H54 (cell line): ENCODE measurements around the gene PTMA.

Experiments used
- DNase-seq: peaks from one replicate; pipeline ENCODE4 v3.0.0; 2011; ENCODE audit warnings: low spot score, mixed read lengths; ENCODE audit not compliant: insufficient read length
- FAIRE-seq: peaks from 3 replicates; lab custom pipeline; 2011; peaks lifted over from hg19 to GRCh38; lab: Jason Lieb, UNC
- POLR2A ChIP-seq: IDR thresholded peaks from 2 replicates; pipeline ENCODE4 v1.6.1; 2011; ENCODE audit warnings: low read depth, mild to moderate bottlenecking, low read length

Gene PTMA

DNA sequence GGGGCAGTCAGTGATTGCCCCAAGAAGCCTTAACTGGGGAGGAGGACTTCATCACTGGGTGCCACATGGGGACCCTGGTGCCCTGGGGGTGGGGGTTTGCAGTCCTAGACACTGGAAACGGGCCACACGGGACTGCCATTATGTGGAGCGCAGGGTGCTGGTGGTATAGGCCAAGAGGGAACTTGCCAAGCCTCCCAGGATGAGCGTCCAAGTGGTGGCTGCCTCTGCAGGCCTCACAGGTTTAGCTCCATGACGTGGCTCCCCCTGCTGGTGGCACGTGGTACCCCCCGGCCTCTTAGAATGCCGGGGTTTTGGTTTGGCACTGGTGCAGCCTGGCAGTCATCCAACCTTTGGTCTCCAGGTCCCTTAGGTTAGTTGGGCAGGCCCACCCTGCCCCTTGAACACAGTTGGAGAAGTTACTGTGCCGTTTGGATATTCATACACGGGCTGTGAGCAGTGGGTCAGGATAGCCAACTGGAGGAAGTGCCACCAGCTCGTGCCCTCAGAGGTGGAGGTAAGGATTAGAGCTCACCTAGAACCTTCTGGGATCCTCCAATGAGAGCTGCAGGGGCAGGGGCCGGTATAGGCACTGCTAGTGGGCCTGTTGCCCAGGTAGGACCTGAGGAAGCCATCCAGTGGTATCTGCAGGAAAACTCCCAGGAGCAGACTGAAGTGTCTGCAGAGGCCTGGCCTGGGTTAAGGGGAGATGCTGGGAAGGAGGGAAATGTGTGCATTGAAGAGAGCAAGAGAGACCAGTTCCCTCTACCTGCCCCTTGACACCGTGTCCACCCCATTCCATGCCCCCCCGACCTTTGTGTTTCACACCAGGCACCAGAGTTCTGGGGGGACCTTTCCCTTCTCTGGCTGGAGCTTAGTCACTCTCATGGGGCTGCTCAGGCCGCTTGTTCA, 5.7 kb downstream of the PTMA start:
- FAIRE-seq (no peak), DNase-seq (peak; percentile 91)
- TF ChIP-seq POLR2A = no peak

GRCh38 chr2:231714639-231715498, 6.5 kb downstream of the PTMA start:
- DNase-seq (no peak), FAIRE-seq (no peak)
- no peak for TF ChIP-seq POLR2A

DNA sequence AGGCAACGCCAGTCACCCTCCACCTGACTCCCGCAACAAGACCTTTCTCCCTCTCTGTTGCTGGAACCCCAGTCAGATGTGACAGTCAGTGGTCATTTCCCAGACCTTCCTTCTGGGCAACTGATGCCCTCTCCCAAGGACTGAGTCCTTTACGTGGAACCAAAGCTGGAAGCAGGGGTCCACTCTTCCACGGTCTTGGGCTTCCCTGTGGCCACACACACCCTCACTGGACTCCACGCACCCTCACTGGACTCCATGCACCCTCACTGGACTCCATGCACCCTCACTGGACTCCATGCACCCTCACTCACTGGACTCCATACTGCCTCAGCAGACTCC, 7.1 kb downstream of the PTMA start:
- FAIRE-seq (no peak), DNase-seq (no peak)
- TF ChIP-seq POLR2A = no peak

GRCh38 chr2:231715988-231716616, 7.8 kb downstream of the PTMA start:
- FAIRE-seq (no peak), DNase-seq (no peak)
- no peak for TF ChIP-seq POLR2A

DNA sequence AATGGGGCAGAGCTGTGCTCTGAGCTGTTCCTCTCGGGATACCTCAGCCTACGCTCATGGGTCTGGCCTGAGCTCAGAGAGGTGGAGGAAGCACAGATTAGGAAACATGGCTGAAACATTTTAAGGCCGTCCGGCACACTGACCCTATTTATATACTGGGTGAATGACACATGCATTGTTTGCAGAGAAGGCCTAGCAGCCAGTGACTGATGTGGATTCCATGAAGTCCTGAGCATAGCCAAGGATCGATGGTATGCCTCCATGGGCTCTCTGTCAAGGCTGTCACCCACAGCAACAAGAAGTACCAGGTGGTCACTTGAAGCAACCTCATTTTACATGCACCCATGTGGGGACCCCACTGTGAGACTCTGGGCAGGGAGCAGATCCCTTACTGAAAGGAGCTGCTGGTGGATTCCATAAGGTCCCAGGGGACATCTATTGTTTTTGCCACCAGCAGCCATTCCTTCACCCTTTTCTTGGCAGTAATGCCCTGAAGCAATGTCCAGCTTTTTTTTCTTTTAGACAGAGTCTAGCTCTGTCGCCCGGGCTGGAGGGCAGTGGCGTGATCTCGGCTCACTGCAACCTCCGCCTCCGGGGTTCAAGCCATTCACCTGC, 8.4 kb downstream of the PTMA start:
- FAIRE-seq (no peak), DNase-seq (no peak)
- TF ChIP-seq POLR2A = no peak

GRCh38 chr2:231717281-231718171, 9.2 kb downstream of the PTMA start:
- FAIRE-seq = no peak
- TF ChIP-seq POLR2A = no peak
- DNase-seq = no peak

DNA sequence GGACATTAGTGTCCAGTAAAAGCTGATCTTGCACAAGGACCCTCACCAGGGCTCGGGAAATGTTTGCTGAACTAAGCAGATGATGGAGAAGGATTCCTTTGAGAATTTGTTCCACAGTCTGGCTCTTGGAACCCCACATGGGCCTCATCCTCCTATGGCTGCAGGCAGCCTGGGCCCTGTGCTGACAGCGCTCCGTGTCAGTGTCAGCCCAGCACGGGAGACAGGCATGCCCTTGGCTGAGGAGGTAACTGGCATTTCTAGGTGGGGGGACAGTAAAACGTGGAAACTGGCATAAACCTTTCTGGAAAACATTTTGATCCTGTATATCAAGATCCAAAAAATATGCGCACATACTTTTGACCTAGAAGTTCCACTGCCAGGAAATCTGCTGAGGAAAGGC, 10.5 kb downstream of the PTMA start:
- no peak for FAIRE-seq
- TF ChIP-seq POLR2A = no peak
- DNase-seq = no peak

DNA sequence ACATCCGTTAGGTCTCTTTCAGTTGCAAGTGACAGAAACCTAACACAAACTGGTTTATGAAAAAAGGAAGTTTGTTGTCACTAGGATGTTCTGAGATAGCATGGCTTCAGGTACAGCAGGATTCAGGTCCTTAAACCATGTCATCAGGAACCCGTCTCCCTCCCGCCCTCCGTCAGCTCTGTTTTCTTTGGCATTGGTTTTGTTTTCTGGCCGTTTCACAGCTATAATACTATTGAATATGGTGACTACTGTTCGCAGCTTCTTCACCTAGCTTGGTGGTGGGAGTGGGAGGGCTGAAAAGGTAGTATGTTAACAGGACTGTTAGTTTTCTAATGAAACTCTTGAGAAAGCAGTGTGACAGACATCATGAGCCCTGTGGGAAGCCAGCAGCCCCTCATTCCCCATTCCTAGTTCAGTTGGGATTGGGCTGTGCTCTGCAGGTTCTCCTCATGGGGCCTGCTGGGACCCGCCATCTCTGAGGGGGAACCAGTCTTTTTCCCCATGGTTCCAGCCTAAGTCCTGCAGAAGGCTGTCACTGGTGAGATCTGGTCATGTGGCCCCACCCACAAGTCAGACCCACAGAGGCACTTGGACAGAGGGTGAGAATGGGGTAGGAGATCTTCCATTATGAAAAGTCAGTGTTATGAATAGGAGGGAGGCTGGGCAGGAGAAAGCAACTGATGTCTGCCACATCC, 12.1 kb downstream of the PTMA start:
- FAIRE-seq (no peak), DNase-seq (no peak)
- TF ChIP-seq POLR2A = no peak

- no peak for TF ChIP-seq POLR2A
- DNase-seq (no peak), FAIRE-seq (no peak)
Observed at GRCh38 chr2:231720987-231721966, 13.0 kb downstream of the PTMA start.

- TF ChIP-seq POLR2A = no peak
- DNase-seq = no peak
- no peak for FAIRE-seq
Observed at GRCh38 chr2:231722721-231723307, 14.5 kb downstream of the PTMA start.

DNA sequence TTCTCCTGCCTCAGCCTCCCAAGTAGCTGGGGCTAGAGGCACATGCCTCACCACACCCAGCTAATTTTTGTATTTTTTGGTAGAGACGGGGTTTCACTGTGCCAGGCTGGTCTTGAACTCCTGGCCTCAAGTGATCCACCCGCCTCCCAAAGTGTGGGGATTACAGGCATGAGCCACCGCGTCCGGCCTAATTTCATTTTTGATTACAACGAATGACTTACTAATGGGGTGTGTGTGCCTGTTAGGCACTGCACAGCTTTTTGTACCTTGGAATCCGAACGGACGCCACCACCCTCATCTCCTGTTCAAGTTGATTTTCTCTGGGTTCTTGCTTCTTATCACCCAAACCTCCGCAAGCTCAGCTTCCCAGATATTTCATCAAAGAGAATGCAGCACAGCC, 17.2 kb downstream of the PTMA start:
- TF ChIP-seq POLR2A = no peak
- FAIRE-seq = no peak

More for the DNA sequence above, 17.2 kb downstream of the PTMA start:
- DNase-seq = no peak
